H1 (cell line): ENCODE data around the gene DUSP7. TPM values are rescaled to one million over a fixed set of nuclear protein-coding genes. Genes with fewer than 3 reads are reported as not detected.

Experiments used
- CTCF ChIA-PET: fragments of 300-600 bp; sonication (Branson Sonifier 250); formaldehyde crosslinking; loops from one replicate; lab custom pipeline; 2021; ENCODE audit not compliant: partially characterized antibody; lab: Charles Lee
- POLR2A ChIA-PET: fragments of 300-600 bp; sonication (Branson Sonifier 250); formaldehyde crosslinking; loops from one replicate; lab custom pipeline; 2021; ENCODE audit warnings: inconsistent platforms; ENCODE audit not compliant: partially characterized antibody; lab: Charles Lee
- DNase-seq, 2 experiments: peaks; one replicate each; pipeline versions ENCODE4 v3.0.0 to v3.0.0-alpha.2; 2010 to 2022; ENCODE audit warnings: low spot score in 2 of 2, low read depth in 1 of 2, mixed read lengths in 1 of 2
- FAIRE-seq: peaks from 2 replicates; lab custom pipeline; 2011; peaks lifted over from hg19 to GRCh38; lab: Jason Lieb, UNC
- H2AFZ ChIP-seq: 2 replicates; pipeline ENCODE4 v1.8.1; 2012; ENCODE audit warnings: low read length, inconsistent platforms
- H2AK5ac ChIP-seq: 2 replicates; pipeline ENCODE4 v1.6.1; 2013; ENCODE audit warnings: low read depth, low read length
- H2BK120ac ChIP-seq: replicated peaks from 2 replicates; pipeline ENCODE3; 2013; ENCODE audit warnings: low read depth, low read length, inconsistent platforms
- H2BK12ac ChIP-seq: 2 replicates; pipeline ENCODE4 v1.6.1; 2013; ENCODE audit warnings: low read depth, low read length
- H2BK15ac ChIP-seq: 2 replicates; pipeline ENCODE4 v1.6.1; 2013; ENCODE audit warnings: low read length
- H2BK20ac ChIP-seq: 2 replicates; pipeline ENCODE4 v1.6.1; 2013; ENCODE audit warnings: low read length
- H2BK5ac ChIP-seq: 2 replicates; pipeline ENCODE4 v1.6.1; 2013; ENCODE audit warnings: low read depth, low read length
- H3K14ac ChIP-seq: 2 replicates; pipeline ENCODE4 v1.6.1; 2013; ENCODE audit warnings: inconsistent platforms; ENCODE audit not compliant: insufficient read length
- H3K18ac ChIP-seq: 2 replicates; pipeline ENCODE4 v1.6.1; 2013; ENCODE audit warnings: low read length; ENCODE audit errors: extremely low read depth
- H3K23ac ChIP-seq: 2 replicates; pipeline ENCODE4 v1.6.1; 2013; ENCODE audit warnings: inconsistent platforms; ENCODE audit not compliant: insufficient read length
- H3K23me2 ChIP-seq: 2 replicates; pipeline ENCODE4 v1.6.1; 2013; ENCODE audit warnings: low read depth, low read length
- H3K27ac ChIP-seq: 2 replicates; pipeline ENCODE4 v1.6.1; 2011; ENCODE audit warnings: low read depth, low read length, inconsistent platforms
- H3K27me3 ChIP-seq, 4 experiments: replicated peaks in 1 of 4; 1 replicate in 1 of 4; 2 replicates in 3 of 4; pipeline versions ENCODE4 v1.6.1 to v1.8.1; 2011 to 2013; ENCODE audit warnings: low read length in 3 of 4, mild to moderate bottlenecking in 3 of 4, inconsistent platforms in 2 of 4, mixed read lengths in 2 of 4, moderate library complexity in 1 of 4; ENCODE audit not compliant: control insufficient read depth in 3 of 4, insufficient read depth in 3 of 4; ENCODE audit errors: extremely low read depth in 1 of 4
- H3K36me3 ChIP-seq, 4 experiments: 2 replicates each; pipeline versions ENCODE4 v1.6.1 to v1.8.1; 2011 to 2013; ENCODE audit warnings: mild to moderate bottlenecking in 4 of 4, low read length in 3 of 4, moderate library complexity in 2 of 4, control low read depth in 1 of 4, inconsistent platforms in 1 of 4; ENCODE audit not compliant: insufficient read depth in 4 of 4, control insufficient read depth in 2 of 4
- H3K4ac ChIP-seq: replicated peaks from 2 replicates; pipeline ENCODE3; 2013; ENCODE audit warnings: low read length, low read depth, mixed read lengths, inconsistent platforms; ENCODE audit not compliant: insufficient read length
- H3K4me1 ChIP-seq, 4 experiments: replicated peaks in 1 of 4; 1 replicate in 1 of 4; 2 replicates in 3 of 4; pipeline versions ENCODE4 v1.6.1 to v1.8.1; 2011 to 2013; ENCODE audit warnings: low read length in 3 of 4, inconsistent platforms in 2 of 4, mixed read lengths in 1 of 4; ENCODE audit not compliant: insufficient read depth in 4 of 4, control insufficient read depth in 3 of 4
- H3K4me2 ChIP-seq, 2 experiments: 2 replicates each; pipeline versions ENCODE4 v1.6.1 to v1.8.1; 2011 to 2013; ENCODE audit warnings: low read depth in 2 of 2, low read length in 2 of 2, control low read depth in 1 of 2, inconsistent platforms in 1 of 2, mild to moderate bottlenecking in 1 of 2; ENCODE audit not compliant: insufficient read depth in 1 of 2
- H3K4me3 ChIP-seq, 4 experiments: fragments of 200-600, 300-600 bp in 1 of 4; sonication (generic), shearing (Covaris generic), sonication (Bioruptor Twin) in 1 of 4; 2 replicates each; pipeline versions ENCODE4 v1.5.1 to v1.8.1; 2011 to 2016; ENCODE audit warnings: low read length in 4 of 4, low read depth in 3 of 4, control low read depth in 2 of 4, inconsistent platforms in 2 of 4, mild to moderate bottlenecking in 2 of 4, mixed read lengths in 1 of 4, moderate library complexity in 1 of 4; ENCODE audit not compliant: insufficient read depth in 2 of 4; ENCODE audit errors: extremely low read depth in 1 of 4
- H3K56ac ChIP-seq: replicated peaks from 2 replicates; pipeline ENCODE3; 2013; ENCODE audit warnings: low read depth, mild to moderate bottlenecking, mixed read lengths, low read length, inconsistent platforms; ENCODE audit not compliant: insufficient read length
- H3K79me1 ChIP-seq: 2 replicates; pipeline ENCODE4 v1.6.1; 2013; ENCODE audit warnings: low read depth, low read length, control low read depth
- H3K79me2 ChIP-seq, 2 experiments: 2 replicates each; pipeline versions ENCODE4 v1.6.1 to v1.8.1; 2012 to 2013; ENCODE audit warnings: low read length in 2 of 2, mild to moderate bottlenecking in 2 of 2, inconsistent platforms in 1 of 2; ENCODE audit not compliant: insufficient read depth in 2 of 2, control insufficient read depth in 1 of 2
- H3K9ac ChIP-seq, 4 experiments: replicated peaks in 1 of 4; 1 replicate in 1 of 4; 2 replicates in 3 of 4; pipeline versions ENCODE4 v1.6.1 to v1.8.1; 2011 to 2013; ENCODE audit warnings: low read depth in 3 of 4, low read length in 3 of 4, control low read depth in 2 of 4, mild to moderate bottlenecking in 2 of 4, moderate library complexity in 2 of 4, inconsistent platforms in 1 of 4; ENCODE audit errors: extremely low read depth in 1 of 4
- H3K9me3 ChIP-seq, 2 experiments: 2 replicates each; pipeline versions ENCODE4 v1.6.1 to v1.8.1; 2012 to 2013; ENCODE audit warnings: mild to moderate bottlenecking in 2 of 2, moderate library complexity in 2 of 2, control low read depth in 1 of 2, inconsistent platforms in 1 of 2, low read depth in 1 of 2, low read length in 1 of 2, mixed read lengths in 1 of 2; ENCODE audit not compliant: insufficient read depth in 2 of 2
- H4K20me1 ChIP-seq, 2 experiments: replicated peaks in 1 of 2; 2 replicates each; pipeline versions ENCODE3 to v1.8.1; 2011 to 2013; ENCODE audit warnings: inconsistent platforms in 2 of 2, low read length in 2 of 2, mild to moderate bottlenecking in 1 of 2; ENCODE audit not compliant: insufficient read depth in 2 of 2, control insufficient read depth in 1 of 2
- H4K5ac ChIP-seq: 2 replicates; pipeline ENCODE4 v1.6.1; 2013; ENCODE audit warnings: low read length, low read depth, mixed read lengths, inconsistent platforms; ENCODE audit not compliant: insufficient read length
- H4K8ac ChIP-seq: 2 replicates; pipeline ENCODE4 v1.8.0; 2013; ENCODE audit warnings: mild to moderate bottlenecking, moderate library complexity, low read length, inconsistent platforms; ENCODE audit not compliant: insufficient read depth; ENCODE audit errors: extremely low read depth
- H4K91ac ChIP-seq: replicated peaks from 2 replicates; pipeline ENCODE3; 2013; ENCODE audit warnings: low read length, mixed read lengths, inconsistent platforms; ENCODE audit not compliant: insufficient read length
- GTF2F1 ChIP-seq: IDR thresholded peaks from 2 replicates; pipeline ENCODE4 v1.6.1; 2012; ENCODE audit warnings: low read depth, low read length, improper control_type of control experiment, borderline replicate concordance
- WGBS, 2 experiments: shearing (Covaris generic) in 1 of 2; methylation state at CpG; one replicate each; pipeline versions ENCODE4 v1.1.6 to v1.1.7; 2013 to 2015; ENCODE audit warnings: low lambda C conversion rate in 2 of 2, mixed read lengths in 2 of 2, inconsistent platforms in 1 of 2, low coverage in 1 of 2, missing lambda C conversion rate in 1 of 2; ENCODE audit not compliant: insufficient replicate concordance in 2 of 2, insufficient coverage in 1 of 2, insufficient read length in 1 of 2; ENCODE audit errors: extremely low coverage in 1 of 2, missing lambda C conversion rate in 1 of 2; 5-methylcytosine and 5-hydroxymethylcytosine counted together
- polyA plus RNA-seq, 7 experiments: library from polyadenylated mRNA; depleted of rRNA in 3 of 7; stranded (reverse) in 5 of 7; unstranded in 2 of 7; fragments of >200 nt in 5 of 7; fragments of 200-250 nt in 2 of 7; gene quantifications; 1 replicate in 5 of 7; 2 replicates in 1 of 7; 4 replicates in 1 of 7; pipeline versions ENCODE4 v1.2.1 to v1.2.3, GENCODE V29; 2011 to 2013; ENCODE audit warnings: missing spikeins in 2 of 7, mixed read lengths in 2 of 7
- total RNA-seq: library from RNA; stranded (reverse); fragmentation: NEBNext Ultra II Directional; extraction: Animal tissue kit (Norgen Biotek cat#: 25700); gene quantifications from 2 replicates; pipeline ENCODE4 v1.2.1, GENCODE V29; 2021

The DUSP7 gene
- total and polyA plus RNA-seq, 2 of the 8 experiments (the other 6 are each of a cell fraction or from before 2014, with no cell fraction given), result 19.4 to 24.9 TPM

GRCh38 chr3:52080830-52081719 lies 24.7 kb upstream of the DUSP7 start:
- no peak overlapping the region for H3K18ac ChIP-seq
- peaks cover 0 to 4% (median 0%) of the 10 kb centered on the region in 4 experiments; a peak in 2 of 7 replicates for H3K4me1 ChIP-seq
- H4K91ac ChIP-seq, result no peak overlapping the region
- H2BK5ac ChIP-seq, result no peak overlapping the region
- H3K4me3 ChIP-seq, result no peak overlapping the region
- TF ChIP-seq GTF2F1, result no peak
- H4K5ac ChIP-seq, result no peak overlapping the region
- no peak overlapping the region for H3K4ac ChIP-seq
- no peaks in the 10 kb centered on the region for H3K23me2 ChIP-seq
- no peak overlapping the region for H2BK20ac ChIP-seq
- H3K36me3 ChIP-seq, result no peaks in the 10 kb centered on the region; a peak in 1 of 8 replicates
- no peaks in the 10 kb centered on the region; the same call in 1 of the 2 replicates for H3K79me1 ChIP-seq
- no peak overlapping the region for H2BK12ac ChIP-seq
- WGBS, 2 experiments, result 87% methylated on average over 20 of the region's 21 CpGs; no CpG with 5 or more reads in 1 of the 2 experiments
- DNase-seq (no peak), FAIRE-seq (no peak)
- no peak overlapping the region for H2BK120ac ChIP-seq
- H2AFZ ChIP-seq, result no peak overlapping the region
- no peak overlapping the region for H2AK5ac ChIP-seq
- H3K27ac ChIP-seq, result no peak overlapping the region
- H3K27me3 ChIP-seq, result no peaks in the 10 kb centered on the region; a peak in 2 of 7 replicates
- H4K8ac ChIP-seq, result no peak overlapping the region; the same call in 1 of the 2 replicates
- H3K9ac ChIP-seq, result no peak overlapping the region
- no peaks in the 10 kb centered on the region for H3K79me2 ChIP-seq
- ChIA-PET CTCF (interaction anchor here (0.9 to 14.6 kb wide), 7 partner anchors 10 to 78 kb away, joined by 3 to 168 read pairs (median 3); no protein-coding TSS in a partner anchor), POLR2A (no interaction called here)
- H4K20me1 ChIP-seq, result peaks cover 5 to 7% of the 10 kb centered on the region in 2 experiments
- H3K23ac ChIP-seq, result no peak overlapping the region
- H3K4me2 ChIP-seq, result no peak overlapping the region
- no peak overlapping the region for H3K14ac ChIP-seq
- no peaks in the 10 kb centered on the region for H3K9me3 ChIP-seq
- H2BK15ac ChIP-seq, result no peak overlapping the region
- H3K56ac ChIP-seq, result no peak overlapping the region
